GM19468 (cell line): ENCODE measurements around the gene SEZ6L.
"Not testable (repeated sequence)": the region's sequence is repeated elsewhere in the genome, so short reads cannot be mapped to it uniquely, and the experiment has no call there.

Experiments used
- ATAC-seq: cut with Tn5 transposase; IDR thresholded peaks from one replicate; pipeline ENCODE4 v1.9.1; 2021; ENCODE audit warnings: mild to moderate bottlenecking, moderate library complexity, moderate number of reproducible peaks; ENCODE audit not compliant: unreplicated experiment; ENCODE audit errors: extremely low read depth

SEZ6L gene

DNA sequence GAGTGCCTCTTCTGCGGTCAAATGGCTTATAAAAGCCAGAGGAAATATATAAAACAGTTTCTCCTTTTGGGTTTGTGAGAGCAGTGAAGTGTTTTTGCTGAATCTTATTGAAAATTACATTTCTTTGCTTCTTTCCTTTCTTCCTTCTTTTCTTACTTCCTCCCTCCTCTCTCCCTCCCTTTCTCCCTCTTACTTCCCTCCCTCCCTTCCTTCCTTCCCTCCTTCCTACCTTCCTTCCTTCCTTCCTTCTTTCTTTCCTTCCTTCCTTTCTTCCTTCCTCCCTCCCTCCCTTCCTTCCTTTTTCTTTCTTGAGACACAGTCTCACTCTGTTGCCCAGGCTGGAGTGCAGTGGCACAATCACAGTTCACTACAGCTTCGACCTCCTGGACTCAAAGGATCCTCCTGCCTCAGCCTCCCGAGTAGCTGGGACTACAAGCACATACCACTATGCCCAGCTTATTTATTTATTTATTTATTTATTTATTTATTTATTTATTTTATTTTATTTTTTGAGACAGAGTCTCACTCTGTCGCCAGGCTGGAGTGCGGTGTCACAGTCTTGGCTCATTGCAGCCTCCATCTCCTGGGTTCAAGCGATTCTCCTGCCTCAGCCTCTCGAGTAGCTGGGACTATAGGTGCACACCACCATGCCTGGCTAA, 239.4 kb downstream of the SEZ6L start:
- ATAC-seq: not testable (repeated sequence)

- ATAC-seq: no peak
These were observed 240.6 kb downstream of the SEZ6L start for GRCh38 chr22:26409719-26410335.

DNA sequence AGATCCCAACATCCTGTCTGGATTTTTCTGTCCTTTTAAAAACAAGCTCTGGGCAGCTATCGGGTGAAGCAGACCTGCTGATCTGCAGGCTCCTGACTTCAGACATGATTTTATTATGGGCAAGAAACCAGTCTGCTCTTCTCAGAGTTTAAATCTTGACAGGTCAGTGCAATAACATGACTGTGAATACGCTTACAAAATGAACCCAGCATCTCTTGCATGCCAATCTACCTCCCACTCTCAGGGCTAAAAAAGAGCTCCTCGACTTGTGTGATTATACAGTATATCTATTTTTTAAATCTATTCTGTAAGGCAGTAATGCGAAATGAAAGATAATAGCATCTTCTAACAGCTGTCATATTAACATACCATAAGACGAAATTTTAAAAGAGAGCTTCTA, 241.1 kb downstream of the SEZ6L start:
- ATAC-seq: no peak

DNA sequence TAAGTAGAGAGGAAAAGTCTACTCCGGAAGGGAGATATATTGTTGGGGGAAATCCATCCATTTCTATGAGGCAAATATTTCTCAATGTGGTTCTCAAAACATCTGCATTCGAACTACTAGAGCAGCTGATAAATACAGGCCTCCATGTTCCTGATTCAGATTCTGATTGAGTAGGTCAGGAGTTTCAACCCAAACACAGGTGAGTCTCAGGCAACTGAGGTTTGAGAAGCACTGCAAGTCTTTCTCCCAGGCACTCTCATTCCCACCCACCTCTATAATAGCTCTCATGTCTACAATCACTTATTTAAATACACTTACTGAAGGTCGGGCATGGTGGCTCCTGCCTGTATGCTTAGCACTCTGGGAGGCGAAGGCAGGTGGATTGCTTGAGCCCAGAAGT, 245.1 kb downstream of the SEZ6L start:
- ATAC-seq: no peak

DNA sequence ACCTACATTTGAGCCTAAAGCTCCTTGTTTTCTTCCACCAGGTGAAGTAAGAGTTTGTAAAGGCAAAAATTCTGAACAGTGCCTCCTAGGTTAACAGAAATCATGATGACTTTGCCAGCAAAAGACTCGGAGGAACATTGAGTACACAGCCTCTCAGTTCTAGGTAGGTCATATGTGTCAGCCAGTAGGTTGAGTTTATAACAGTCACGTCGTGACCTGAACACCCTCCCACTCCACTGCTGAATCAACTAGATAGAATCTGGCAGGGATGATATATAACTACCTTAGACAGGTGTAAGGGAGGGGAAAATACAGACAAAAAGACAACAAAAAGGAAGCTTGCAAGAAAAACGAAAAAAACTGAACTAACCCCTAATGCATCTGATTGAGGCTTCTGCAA, 247.0 kb downstream of the SEZ6L start:
- ATAC-seq: no peak

DNA sequence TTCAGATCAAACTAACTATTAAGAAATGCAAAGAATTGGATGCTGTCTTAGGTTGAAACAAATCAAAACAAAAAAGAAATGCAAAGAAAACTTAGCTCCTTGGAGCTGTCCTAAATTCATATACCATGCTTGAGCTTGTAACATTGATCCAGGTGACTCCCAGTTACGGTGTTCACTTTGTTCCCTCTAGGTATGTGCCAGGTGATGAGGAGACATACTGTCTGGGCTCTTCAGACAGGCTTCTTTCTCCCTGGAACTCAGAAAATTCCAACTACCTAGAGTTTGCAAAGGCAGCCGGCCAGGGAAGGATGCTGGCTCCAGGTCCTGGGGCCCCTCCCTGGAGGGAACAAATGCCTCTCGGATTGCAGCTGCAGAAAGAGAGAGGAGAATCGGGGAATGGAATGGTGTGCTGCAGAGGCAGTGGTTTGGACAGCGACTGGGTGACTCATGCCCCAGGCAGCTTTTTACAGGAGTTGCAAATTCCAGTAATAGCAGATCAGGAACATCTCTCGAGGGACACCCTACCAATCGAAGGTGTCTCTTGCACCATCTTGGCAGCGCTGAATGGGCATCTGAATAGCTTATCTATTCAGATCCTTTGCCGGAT, 247.5 kb downstream of the SEZ6L start:
- ATAC-seq: no peak

DNA sequence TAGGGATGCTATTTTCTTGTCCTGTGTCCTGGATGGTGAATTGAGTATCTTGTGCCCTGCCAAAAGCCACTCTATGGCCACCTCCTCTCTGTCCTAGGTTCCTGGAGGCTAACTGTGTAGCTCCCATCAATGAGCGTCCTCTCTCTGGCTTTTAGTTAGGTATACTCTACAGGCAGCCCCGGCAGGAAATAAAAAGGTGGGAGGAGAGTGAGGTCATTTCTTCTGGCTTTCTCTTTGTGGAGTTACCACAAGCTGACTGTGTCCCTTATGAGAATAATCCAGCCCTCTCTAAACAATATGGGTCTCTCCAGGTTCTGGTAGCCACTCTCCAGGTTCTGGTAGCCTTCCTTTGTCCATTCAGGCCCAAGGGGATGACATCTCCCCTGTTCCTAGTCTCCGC, 248.1 kb downstream of the SEZ6L start:
- no peak for ATAC-seq

DNA sequence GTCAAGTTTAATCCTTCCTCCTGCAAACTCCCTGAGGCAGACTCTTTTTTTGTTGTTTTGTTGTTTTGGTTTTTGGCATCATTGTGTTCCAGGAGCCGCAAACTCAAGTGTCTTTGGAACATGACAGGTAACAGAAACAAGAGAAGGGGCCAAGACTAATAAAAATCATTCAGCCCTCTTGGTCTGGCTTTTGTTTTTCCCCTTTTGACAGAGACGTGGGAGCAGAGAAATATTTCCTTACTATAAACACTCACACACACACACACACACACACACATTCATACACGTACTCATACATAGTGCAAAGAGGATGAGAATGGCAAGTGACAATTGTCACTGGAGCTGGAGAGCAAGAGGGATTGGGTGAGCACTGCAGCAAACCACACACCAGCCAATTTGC, 249.4 kb downstream of the SEZ6L start:
- ATAC-seq: no peak

DNA sequence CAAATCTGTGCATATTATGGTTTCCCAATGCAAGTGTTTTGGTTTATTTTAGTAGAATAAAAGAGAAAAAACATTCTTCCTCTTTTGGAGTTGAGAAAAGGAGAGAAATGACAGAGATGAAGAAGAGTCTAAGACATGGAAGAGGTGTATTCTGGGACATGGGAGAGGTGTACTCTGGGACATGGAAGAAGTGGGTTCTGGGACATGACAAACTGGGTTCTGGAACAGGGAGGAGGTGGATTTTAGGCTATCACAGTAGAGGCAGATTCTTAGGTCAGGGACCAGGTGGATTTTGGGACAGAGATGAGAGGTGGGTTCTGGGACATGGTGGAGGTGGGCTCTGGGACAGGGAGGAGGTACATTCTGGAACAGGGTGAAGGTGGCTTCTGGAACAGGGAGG, 257.7 kb downstream of the SEZ6L start:
- ATAC-seq: no peak

GRCh38 chr22:26428515-26429457, 259.5 kb downstream of the SEZ6L start, which contains the start of gene ASPHD2:
TSS of gene ASPHD2 (plus strand) at chr22:26429260. CDS start at chr22:26433616, 4,356 bp downstream.
- peak; percentile 65 for ATAC-seq

GRCh38 chr22:26429458-26430286, 260.4 kb downstream of the SEZ6L start:
- ATAC-seq: no peak

DNA sequence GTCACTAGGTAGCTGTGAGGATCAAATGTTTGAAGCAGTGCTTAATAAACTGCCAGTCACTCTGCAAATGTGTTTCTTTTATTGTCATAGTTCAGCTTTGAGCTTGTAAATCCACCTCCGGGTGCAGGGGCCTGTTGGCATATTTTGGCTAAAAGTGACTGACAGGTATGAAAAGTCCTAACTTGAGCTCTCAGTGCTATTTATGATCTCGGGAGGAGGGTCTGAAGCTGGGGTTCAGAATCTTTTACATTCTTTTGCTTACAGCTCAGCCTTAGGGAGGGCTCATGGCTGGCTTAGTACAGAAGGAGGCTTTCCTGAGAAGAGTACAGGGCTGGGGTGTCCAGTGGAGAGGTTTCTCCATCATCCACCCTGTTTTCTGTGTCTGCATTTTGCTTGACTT, 261.3 kb downstream of the SEZ6L start:
- no peak for ATAC-seq

GRCh38 chr22:26431261-26431995, 262.2 kb downstream of the SEZ6L start:
- no peak for ATAC-seq

- ATAC-seq: no peak
These were observed 263.5 kb downstream of the SEZ6L start for GRCh38 chr22:26432619-26433311.
